ENCODE results near the gene ZMAT5.

GRCh38 chr22:29705651-29706050 lies 61.2 kb downstream of the ZMAT5 start:
- no peak for TF ChIP-seq CTCF (tag by site-specific recombination; IDR thresholded peaks at IDR 0.05)
- TF ChIP-seq ZNF121 (tag by site-specific recombination; IDR thresholded peaks at IDR 0.05): no peak
- TF ChIP-seq ZNF302 (tag by site-specific recombination; IDR thresholded peaks at IDR 0.05; ENCODE audit: low read depth): no peak
- no peak for TF ChIP-seq ZNF280D (tag by site-specific recombination; IDR thresholded peaks at IDR 0.05)
- TF ChIP-seq BCL11A (tag by site-specific recombination; IDR thresholded peaks at IDR 0.05; ENCODE audit: low read depth): no peak
- TF ChIP-seq REST (tag by site-specific recombination; IDR thresholded peaks at IDR 0.05): no peak

All from HEK293 (cell line).